ENCODE data around the gene TUBA1C.
A peak's percentile ranks its signal among the peaks of the same experiment; 100 is the strongest.
"Not testable (repeated sequence)": the region's sequence is repeated elsewhere in the genome, so short reads cannot be mapped to it uniquely, and the experiment has no call there.

TUBA1C gene

DNA sequence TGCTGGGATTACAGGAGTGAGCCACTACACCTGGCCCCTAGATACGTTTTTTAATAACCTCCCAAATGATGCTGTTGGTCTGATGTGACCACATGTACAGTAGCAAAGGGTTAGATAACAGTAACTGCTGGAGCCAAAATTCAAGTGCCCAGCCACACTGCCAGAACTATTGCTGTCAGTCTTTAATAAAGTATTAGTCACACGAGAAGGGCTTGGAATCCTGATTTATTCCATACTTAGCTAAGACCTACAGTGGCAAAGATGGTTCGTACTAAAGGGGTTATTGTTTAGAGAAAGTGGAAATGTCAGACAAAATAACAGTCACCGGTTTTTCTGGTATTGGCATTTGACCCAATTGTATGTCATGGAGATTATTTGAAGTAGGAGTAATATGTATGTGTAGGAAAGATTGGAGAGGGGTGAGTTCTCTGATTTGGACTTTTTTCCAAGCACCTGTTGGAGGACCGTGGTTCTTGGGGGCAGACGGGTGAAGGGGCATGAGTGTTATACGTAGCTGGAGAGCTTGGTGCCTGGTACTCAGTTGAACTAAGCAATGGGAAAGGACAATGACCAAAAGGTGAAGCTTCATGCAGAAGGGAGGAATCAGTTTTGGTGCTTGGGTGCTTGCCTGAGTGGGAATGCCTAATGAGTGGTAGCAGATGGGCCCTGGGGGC is 9.7 kb downstream of the TUBA1C start:
- Histone ChIP-seq H3K4me3 (ENCODE audit: low read length) (no peak overlapping the region), H3K4me2 (ENCODE audit: low read length) (no peak overlapping the region), H3K4me1 (ENCODE audit: control insufficient read depth, insufficient read depth, low read length) (peaks cover 7% of the 10 kb centered on the region), H3K9me3 (replicated peaks; ENCODE audit: low read length) (no peaks in the 10 kb centered on the region), H3K9ac (ENCODE audit: low read depth, low read length) (no peak overlapping the region), H3K27me3 (ENCODE audit: control insufficient read depth, insufficient read depth, low read length) (no peaks in the 10 kb centered on the region), H3K36me3 (ENCODE audit: insufficient read depth, low read length) (peaks cover 51% of the 10 kb centered on the region)

DNA sequence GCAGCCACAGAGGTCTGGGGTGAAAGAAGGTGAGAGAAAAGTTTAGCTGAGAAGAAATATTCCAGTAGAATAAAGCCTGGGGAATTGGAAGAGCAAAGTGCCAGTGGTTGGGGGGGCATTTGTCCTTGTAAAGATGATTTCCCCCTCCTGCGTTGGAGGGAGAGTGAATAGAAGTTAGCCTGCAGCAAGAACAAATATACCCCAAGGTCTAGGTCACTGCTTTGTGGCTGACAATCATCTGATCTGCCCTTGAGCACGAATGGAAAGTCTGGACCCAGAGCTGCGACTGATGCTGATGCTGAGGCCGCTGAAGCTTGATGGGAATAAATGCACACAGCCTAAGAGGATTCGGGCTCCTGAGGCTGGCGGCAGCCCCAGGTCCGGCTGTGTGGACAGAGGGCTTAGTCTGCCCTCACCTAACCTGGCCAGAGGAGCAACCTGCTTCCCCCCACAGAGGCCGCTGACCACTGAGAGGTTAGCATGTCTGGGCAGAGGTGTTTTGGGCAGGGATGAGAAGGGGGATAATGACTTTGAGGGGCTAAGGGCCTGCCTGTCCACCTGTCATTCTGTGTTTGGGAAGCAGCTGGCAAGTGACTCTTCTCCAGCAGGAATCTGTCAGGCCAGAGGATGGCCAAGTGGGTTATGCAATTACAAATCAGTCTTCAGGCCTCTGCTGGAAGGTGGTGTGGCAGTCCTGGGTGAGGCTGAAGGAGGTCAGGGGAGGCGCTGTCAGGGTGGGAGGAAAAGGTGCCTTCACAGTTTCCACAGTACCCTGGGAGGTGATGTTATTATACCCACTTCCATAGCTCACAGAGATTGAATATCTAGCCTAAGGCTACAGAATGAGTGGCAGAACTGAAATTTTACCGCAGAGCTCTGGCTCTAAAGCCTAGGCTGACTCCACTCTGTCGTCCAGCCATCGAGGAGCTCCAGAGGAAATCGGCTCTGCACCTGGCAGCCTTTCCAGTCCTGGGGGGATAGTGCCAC is 11.7 kb downstream of the TUBA1C start:
- no peak overlapping the region for H3K4me2 ChIP-seq (ENCODE audit: low read length)
- no peak overlapping the region for H3K4me3 ChIP-seq (ENCODE audit: low read length)
- no peaks in the 10 kb centered on the region for H3K27me3 ChIP-seq (ENCODE audit: control insufficient read depth, insufficient read depth, low read length)
- H3K36me3 ChIP-seq (ENCODE audit: insufficient read depth, low read length) = peaks cover 31% of the 10 kb centered on the region
- H3K9me3 ChIP-seq (replicated peaks; ENCODE audit: low read length) = no peaks in the 10 kb centered on the region
- H3K9ac ChIP-seq (ENCODE audit: low read depth, low read length) = no peak overlapping the region
- H3K4me1 ChIP-seq (ENCODE audit: control insufficient read depth, insufficient read depth, low read length) = no peaks in the 10 kb centered on the region

DNA sequence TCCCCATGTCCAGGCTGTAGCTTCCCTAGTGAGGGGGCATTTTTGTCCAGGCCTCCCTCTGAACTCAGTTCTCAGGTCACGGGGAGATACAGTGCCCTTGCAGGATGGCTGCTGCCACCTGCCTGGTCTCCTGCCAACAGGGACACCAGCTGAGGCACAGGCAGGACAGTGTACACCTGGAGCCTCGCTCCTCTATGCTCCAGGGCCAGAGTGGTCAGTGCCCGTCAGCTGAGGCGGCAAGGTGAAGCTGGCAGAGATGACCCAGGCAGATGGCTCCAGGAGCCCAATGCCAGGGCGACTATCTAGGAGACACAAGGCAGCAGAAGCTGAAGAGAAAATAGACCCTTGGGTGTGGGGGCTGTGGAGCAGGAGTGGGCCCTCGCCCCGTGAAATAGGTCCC is 12.6 kb downstream of the TUBA1C start:
- Histone ChIP-seq H3K4me1 (ENCODE audit: control insufficient read depth, insufficient read depth, low read length) (peaks cover 4% of the 10 kb centered on the region), H3K9me3 (replicated peaks; ENCODE audit: low read length) (no peaks in the 10 kb centered on the region), H3K4me3 (ENCODE audit: low read length) (no peak overlapping the region), H3K9ac (ENCODE audit: low read depth, low read length) (no peak overlapping the region), H3K4me2 (ENCODE audit: low read length) (no peak overlapping the region), H3K36me3 (ENCODE audit: insufficient read depth, low read length) (peaks cover 25% of the 10 kb centered on the region), H3K27me3 (ENCODE audit: control insufficient read depth, insufficient read depth, low read length) (no peaks in the 10 kb centered on the region)

DNA sequence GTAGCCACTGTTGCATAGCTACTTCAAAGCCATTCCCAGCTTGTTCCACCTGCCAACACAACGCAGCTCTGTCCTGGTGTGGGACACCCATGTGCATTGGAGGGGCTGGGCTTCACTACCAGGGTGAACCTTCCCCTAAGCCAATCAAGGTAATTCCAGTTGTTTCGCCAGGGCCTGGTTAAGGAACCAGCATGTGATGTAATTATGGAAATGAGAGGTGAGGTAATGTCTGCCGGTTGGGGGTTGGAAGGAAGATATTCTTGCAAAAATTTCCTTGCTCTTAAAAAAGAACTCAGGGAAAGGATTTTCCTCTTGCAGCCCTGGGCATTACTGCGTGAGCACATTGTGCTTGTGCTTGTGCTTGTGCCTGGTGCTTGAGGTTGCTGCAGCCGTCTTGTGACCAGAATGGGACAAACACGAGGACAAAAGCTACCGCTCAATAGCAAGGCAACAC is 14.9 kb downstream of the TUBA1C start:
- peaks cover 14% of the 10 kb centered on the region for H3K4me1 ChIP-seq (ENCODE audit: control insufficient read depth, insufficient read depth, low read length)
- peaks cover 3% of the 10 kb centered on the region for H3K36me3 ChIP-seq (ENCODE audit: insufficient read depth, low read length)
- H3K9me3 ChIP-seq (replicated peaks; ENCODE audit: low read length) = no peaks in the 10 kb centered on the region
- H3K27me3 ChIP-seq (ENCODE audit: control insufficient read depth, insufficient read depth, low read length) = no peaks in the 10 kb centered on the region
- H3K4me2 ChIP-seq (ENCODE audit: low read length) = no peak overlapping the region
- H3K9ac ChIP-seq (ENCODE audit: low read depth, low read length) = no peak overlapping the region
- no peak overlapping the region for H3K4me3 ChIP-seq (ENCODE audit: low read length)

DNA sequence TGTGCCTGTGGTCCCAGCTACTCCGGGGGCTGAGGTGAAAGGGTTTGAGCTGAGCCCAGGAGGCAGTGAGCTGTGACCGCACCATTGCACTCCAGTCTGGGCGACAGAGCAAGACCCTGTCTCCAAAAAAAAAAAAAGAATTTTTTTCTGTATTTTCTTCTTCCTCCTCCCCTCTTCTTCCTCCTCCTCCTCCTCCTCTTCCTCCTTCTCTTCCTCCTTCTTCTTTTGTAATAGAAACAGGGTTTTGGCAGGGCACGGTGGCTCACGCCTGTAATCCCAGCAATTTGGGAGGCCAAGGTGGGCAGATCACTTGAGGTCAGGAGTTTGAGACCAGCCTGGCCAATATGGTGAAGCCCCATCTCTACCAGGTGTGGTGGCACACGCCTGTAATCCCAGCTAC is 15.7 kb downstream of the TUBA1C start:
- H3K36me3 ChIP-seq (ENCODE audit: insufficient read depth, low read length); H3K9ac ChIP-seq (ENCODE audit: low read depth, low read length); H3K4me3 ChIP-seq (ENCODE audit: low read length); H3K27me3 ChIP-seq (ENCODE audit: control insufficient read depth, insufficient read depth, low read length); H3K9me3 ChIP-seq (replicated peaks; ENCODE audit: low read length); H3K4me2 ChIP-seq (ENCODE audit: low read length): not testable (repeated sequence)
- peaks cover 14% of the 10 kb centered on the region for H3K4me1 ChIP-seq (ENCODE audit: control insufficient read depth, insufficient read depth, low read length)

DNA sequence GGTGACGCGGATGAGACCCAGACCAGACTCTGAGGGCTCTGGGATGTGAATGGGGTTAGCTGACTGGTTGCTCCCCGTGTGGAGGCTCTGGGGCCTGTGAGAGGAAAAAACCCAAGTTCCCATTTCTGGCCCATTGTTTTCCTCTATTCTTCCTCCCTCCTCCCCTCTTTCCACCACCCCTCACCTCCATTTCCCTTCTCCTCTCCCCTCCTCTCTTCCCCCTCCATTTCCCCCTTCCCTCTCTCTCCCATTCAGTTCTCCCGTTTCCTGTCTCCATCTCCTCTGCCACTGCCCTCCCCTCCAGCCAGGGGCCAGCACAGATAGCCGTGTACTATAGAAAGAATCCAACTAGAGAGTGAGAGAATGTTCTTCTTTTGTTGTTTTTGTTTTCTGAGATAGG is 17.4 kb downstream of the TUBA1C start:
- Histone ChIP-seq H3K9ac (ENCODE audit: low read depth, low read length) (no peak overlapping the region), H3K36me3 (ENCODE audit: insufficient read depth, low read length) (no peaks in the 10 kb centered on the region), H3K9me3 (replicated peaks; ENCODE audit: low read length) (no peaks in the 10 kb centered on the region), H3K27me3 (ENCODE audit: control insufficient read depth, insufficient read depth, low read length) (no peaks in the 10 kb centered on the region), H3K4me1 (ENCODE audit: control insufficient read depth, insufficient read depth, low read length) (peaks cover 14% of the 10 kb centered on the region), H3K4me3 (ENCODE audit: low read length) (no peak overlapping the region), H3K4me2 (ENCODE audit: low read length) (no peak overlapping the region)

DNA sequence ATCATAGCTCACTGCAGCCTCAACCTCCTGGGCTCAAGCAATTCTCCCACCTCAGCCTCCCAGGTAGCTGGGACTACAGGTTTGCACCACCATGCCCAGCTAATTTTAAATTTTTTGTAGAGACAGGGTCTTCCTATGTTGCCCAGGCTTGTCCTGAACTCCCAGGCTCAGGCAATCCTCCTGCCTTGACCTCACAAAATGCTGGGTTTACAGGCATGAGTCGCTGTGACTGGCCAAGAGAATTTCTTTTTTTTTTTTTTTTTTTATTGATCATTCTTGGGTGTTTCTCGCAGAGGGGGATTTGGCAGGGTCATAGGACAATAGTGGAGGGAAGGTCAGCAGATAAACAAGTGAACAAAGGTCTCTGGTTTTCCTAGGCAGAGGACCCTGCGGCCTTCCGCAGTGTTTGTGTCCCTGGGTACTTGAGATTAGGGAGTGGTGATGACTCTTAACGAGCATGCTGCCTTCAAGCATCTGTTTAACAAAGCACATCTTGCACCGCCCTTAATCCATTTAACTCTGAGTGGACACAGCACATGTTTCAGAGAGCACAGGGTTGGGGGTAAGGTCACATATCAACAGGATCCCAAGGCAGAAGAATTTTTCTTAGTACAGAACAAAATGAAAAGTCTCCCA is 18.0 kb downstream of the TUBA1C start:
- not testable (repeated sequence) for H3K4me3 ChIP-seq (ENCODE audit: low read length); H3K9ac ChIP-seq (ENCODE audit: low read depth, low read length); H3K9me3 ChIP-seq (replicated peaks; ENCODE audit: low read length); H3K27me3 ChIP-seq (ENCODE audit: control insufficient read depth, insufficient read depth, low read length); H3K36me3 ChIP-seq (ENCODE audit: insufficient read depth, low read length); H3K4me2 ChIP-seq (ENCODE audit: low read length)
- H3K4me1 ChIP-seq (ENCODE audit: control insufficient read depth, insufficient read depth, low read length) = peaks cover 14% of the 10 kb centered on the region

DNA sequence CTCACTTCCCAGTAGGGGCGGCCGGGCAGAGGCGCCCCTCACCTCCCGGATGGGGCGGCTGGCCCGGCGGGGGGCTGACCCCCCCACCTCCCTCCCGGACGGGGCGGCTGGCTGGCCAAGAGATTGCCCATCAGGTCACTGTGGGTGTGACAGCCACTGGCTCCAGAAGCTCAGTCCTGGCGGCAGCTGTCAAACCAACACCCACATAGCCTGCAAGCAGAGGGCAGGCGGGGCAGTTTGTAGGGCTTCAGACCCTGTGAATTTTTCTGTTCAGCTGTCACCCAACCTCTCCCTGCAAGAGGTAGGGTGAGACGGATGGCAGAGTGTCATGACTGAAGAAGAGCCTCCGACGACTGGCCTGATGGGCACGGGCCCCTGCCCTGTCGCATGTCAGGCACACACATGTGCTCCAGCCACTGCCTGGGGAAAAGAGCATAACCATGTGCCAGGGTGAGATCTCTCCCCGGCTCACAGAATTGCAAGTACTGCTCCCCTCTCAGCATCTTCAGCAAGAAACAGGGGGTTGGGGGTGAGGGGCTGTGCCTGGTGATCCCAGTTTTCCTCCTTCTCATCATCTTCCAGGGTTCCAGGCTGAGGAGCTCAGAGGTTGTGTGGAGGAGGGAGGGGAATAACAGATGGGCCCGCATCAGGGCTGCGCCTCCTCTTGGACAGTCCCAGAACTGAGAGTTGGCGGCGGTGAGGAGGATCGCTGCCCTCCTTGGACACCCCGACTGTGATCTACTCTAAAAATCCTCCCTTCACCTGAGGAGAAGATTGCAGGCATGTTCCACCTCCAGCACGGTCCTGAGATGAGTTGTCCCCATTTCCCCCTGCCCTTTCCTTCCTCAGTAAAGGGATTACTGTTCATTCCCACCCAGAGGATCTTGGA is 18.9 kb downstream of the TUBA1C start:
- no peaks in the 10 kb centered on the region for H3K27me3 ChIP-seq (ENCODE audit: control insufficient read depth, insufficient read depth, low read length)
- H3K4me3 ChIP-seq (ENCODE audit: low read length) = no peak overlapping the region
- no peak overlapping the region for H3K9ac ChIP-seq (ENCODE audit: low read depth, low read length)
- H3K4me1 ChIP-seq (ENCODE audit: control insufficient read depth, insufficient read depth, low read length) = peaks cover 14% of the 10 kb centered on the region
- no peaks in the 10 kb centered on the region for H3K9me3 ChIP-seq (replicated peaks; ENCODE audit: low read length)
- peak overlapping the region; percentile 22 for H3K4me2 ChIP-seq (ENCODE audit: low read length)
- no peaks in the 10 kb centered on the region for H3K36me3 ChIP-seq (ENCODE audit: insufficient read depth, low read length)

DNA sequence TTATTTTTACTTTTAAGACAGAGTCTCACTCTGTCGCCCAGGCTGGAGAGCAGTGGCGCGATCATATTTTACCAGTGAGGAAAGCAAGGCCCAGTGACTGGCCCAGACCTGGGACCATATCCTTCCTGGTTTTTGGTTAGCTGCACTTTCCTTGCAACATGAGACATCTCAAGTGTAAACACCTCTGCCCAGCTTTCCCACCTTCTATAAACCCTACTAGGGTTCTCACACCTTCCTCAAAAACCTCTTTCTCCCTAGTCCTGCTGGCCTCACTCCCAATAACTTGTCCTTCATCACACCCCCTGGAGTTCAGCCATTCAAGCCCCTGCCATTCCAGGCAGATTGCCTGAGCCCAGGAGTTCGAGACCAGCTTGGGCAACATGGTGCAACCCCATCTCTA is 19.8 kb downstream of the TUBA1C start:
- Histone ChIP-seq H3K27me3 (ENCODE audit: control insufficient read depth, insufficient read depth, low read length) (no peaks in the 10 kb centered on the region), H3K4me3 (ENCODE audit: low read length) (no peak overlapping the region), H3K9ac (ENCODE audit: low read depth, low read length) (no peak overlapping the region), H3K4me1 (ENCODE audit: control insufficient read depth, insufficient read depth, low read length) (peaks cover 14% of the 10 kb centered on the region), H3K4me2 (ENCODE audit: low read length) (no peak overlapping the region), H3K36me3 (ENCODE audit: insufficient read depth, low read length) (no peaks in the 10 kb centered on the region), H3K9me3 (replicated peaks; ENCODE audit: low read length) (no peaks in the 10 kb centered on the region)

DNA sequence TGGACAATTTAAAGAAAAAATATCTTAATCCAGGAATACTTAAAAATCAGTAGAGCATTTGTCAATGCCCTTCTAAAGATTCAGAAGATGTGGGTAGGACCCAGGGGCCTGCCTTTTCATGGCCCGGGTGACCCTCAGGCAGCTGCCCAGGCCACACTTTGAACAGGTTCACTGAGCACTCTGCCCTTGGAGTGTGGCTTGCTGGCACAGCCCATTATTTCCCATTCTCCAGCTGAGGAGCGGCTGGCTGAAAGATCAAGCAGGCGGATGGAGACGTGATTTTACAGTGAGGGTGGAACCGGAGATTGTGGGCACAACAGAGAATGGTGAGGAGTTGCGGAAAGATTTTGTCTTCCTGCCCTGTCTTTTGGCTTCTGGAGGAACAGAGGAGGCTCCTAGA is 23.0 kb downstream of the TUBA1C start:
- H3K9ac ChIP-seq (ENCODE audit: low read depth, low read length) = no peak overlapping the region
- no peaks in the 10 kb centered on the region for H3K36me3 ChIP-seq (ENCODE audit: insufficient read depth, low read length)

DNA sequence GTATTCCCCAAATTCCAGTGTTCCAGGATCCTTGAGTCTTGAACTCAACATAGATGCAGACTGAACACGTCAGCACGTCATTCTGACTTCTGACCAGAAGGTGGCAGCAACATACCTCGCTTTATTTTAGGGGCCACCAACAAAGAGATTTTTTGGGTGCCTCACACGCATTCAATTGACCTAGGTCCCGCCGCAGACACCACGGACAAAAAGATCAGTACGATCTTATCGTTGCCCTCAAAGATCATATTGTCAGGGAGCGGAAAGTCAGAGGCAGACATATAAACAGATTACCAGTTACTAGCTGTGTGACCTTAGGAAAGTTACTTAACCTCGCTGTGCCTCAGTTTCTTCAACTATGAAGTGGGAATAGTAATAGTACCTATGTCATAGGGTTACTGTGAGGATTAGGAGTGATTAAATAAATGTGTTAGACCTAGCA is 23.6 kb downstream of the TUBA1C start:
- no peak overlapping the region for H3K4me3 ChIP-seq (ENCODE audit: low read length)
- no peaks in the 10 kb centered on the region for H3K27me3 ChIP-seq (ENCODE audit: control insufficient read depth, insufficient read depth, low read length)
- no peak overlapping the region for H3K9ac ChIP-seq (ENCODE audit: low read depth, low read length)
- H3K4me1 ChIP-seq (ENCODE audit: control insufficient read depth, insufficient read depth, low read length) = peaks cover 12% of the 10 kb centered on the region
- H3K9me3 ChIP-seq (replicated peaks; ENCODE audit: low read length) = no peaks in the 10 kb centered on the region
- H3K4me2 ChIP-seq (ENCODE audit: low read length) = no peak overlapping the region
- H3K36me3 ChIP-seq (ENCODE audit: insufficient read depth, low read length) = no peaks in the 10 kb centered on the region

More for the DNA sequence above, 23.0 kb downstream of the TUBA1C start:
- Histone ChIP-seq H3K9me3 (replicated peaks; ENCODE audit: low read length) (no peaks in the 10 kb centered on the region), H3K4me1 (ENCODE audit: control insufficient read depth, insufficient read depth, low read length) (peaks cover 7% of the 10 kb centered on the region), H3K27me3 (ENCODE audit: control insufficient read depth, insufficient read depth, low read length) (no peaks in the 10 kb centered on the region), H3K4me3 (ENCODE audit: low read length) (no peak overlapping the region), H3K4me2 (ENCODE audit: low read length) (no peak overlapping the region)
